HepG2 (cell line): ENCODE results near the gene SERTAD3. TPM values are rescaled to one million over a fixed set of nuclear protein-coding genes. Genes with fewer than 3 reads are reported as not detected.

ENCODE experiments used
- FOSL1 ChIP-seq: sonication (generic); formaldehyde crosslinking; IDR thresholded peaks from 2 replicates; pipeline ENCODE4 v1.9.0; 2021; ENCODE audit warnings: missing genetic modification reagents, borderline replicate concordance
- GLI4 ChIP-seq: sonication (generic); formaldehyde crosslinking; IDR thresholded peaks from 2 replicates; pipeline ENCODE4 v1.5.1; 2020; ENCODE audit warnings: missing genetic modification reagents, mild to moderate bottlenecking, moderate library complexity, borderline replicate concordance
- GTF2F1 ChIP-seq: fragments of 150-350 bp; IDR thresholded peaks from 2 replicates; pipeline ENCODE4 v1.6.1; 2014; ENCODE audit warnings: low read length
- JARID2 ChIP-seq: sonication (generic); formaldehyde crosslinking; IDR thresholded peaks from 2 replicates; pipeline ENCODE4 v1.8.1; 2023; ENCODE audit warnings: missing genetic modification reagents, inconsistent platforms; ENCODE audit not compliant: insufficient replicate concordance
- KDM6A ChIP-seq: IDR thresholded peaks from 2 replicates; pipeline ENCODE4 v1.6.1; 2016; ENCODE audit warnings: low read depth
- KLF15 ChIP-seq: sonication (generic); formaldehyde crosslinking; IDR thresholded peaks from 2 replicates; pipeline ENCODE4 v1.8.1; 2023; ENCODE audit warnings: borderline replicate concordance, mild to moderate bottlenecking, inconsistent platforms, missing genetic modification reagents, mixed read lengths
- MEIS1 ChIP-seq: sonication (generic); formaldehyde crosslinking; IDR thresholded peaks from 2 replicates; pipeline ENCODE4 v1.9.0; 2021; ENCODE audit warnings: mild to moderate bottlenecking, missing genetic modification reagents, moderate library complexity, borderline replicate concordance
- MNT ChIP-seq: fragments of 450-650 bp; IDR thresholded peaks from 2 replicates; pipeline ENCODE4 v1.6.1; 2016
- MZF1 ChIP-seq: sonication (generic); formaldehyde crosslinking; IDR thresholded peaks from 2 replicates; pipeline ENCODE4 v1.8.1; 2023; ENCODE audit warnings: mild to moderate bottlenecking, missing genetic modification reagents, borderline replicate concordance
- NR2F2 ChIP-seq: IDR thresholded peaks from 2 replicates; pipeline ENCODE4 v1.6.1; 2012; ENCODE audit warnings: low read depth, inconsistent platforms, borderline replicate concordance
- PAXIP1 ChIP-seq: sonication (generic); formaldehyde crosslinking; conservative IDR thresholded peaks from 2 replicates; pipeline ENCODE4 v1.4.0; 2020; ENCODE audit warnings: mild to moderate bottlenecking, missing genetic modification reagents, moderate library complexity
- REST ChIP-seq, 2 experiments: IDR thresholded peaks; 2 replicates each; pipeline ENCODE4 v1.6.1; 2011 to 2012; ENCODE audit warnings: low read length in 2 of 2, borderline replicate concordance in 1 of 2, low read depth in 1 of 2, mild to moderate bottlenecking in 1 of 2, moderate library complexity in 1 of 2
- TGIF2 ChIP-seq: IDR thresholded peaks from 2 replicates; pipeline ENCODE4 v1.6.1; 2016; ENCODE audit warnings: control low read depth, missing compliant biosample characterization
- THAP11 ChIP-seq: IDR thresholded peaks from 2 replicates; pipeline ENCODE4 v1.6.1; 2016; ENCODE audit warnings: missing biosample characterization, missing genetic modification reagents
- THYN1 ChIP-seq: sonication (generic); formaldehyde crosslinking; IDR thresholded peaks from 2 replicates; pipeline ENCODE4 v1.8.1; 2023; ENCODE audit warnings: low read depth, mild to moderate bottlenecking, moderate library complexity, missing genetic modification reagents, borderline replicate concordance
- ZFP1 ChIP-seq: IDR thresholded peaks from 2 replicates; pipeline ENCODE4 v1.6.1; 2016
- ZSCAN21 ChIP-seq: sonication (generic); formaldehyde crosslinking; IDR thresholded peaks from 2 replicates; pipeline ENCODE4 v1.8.0; 2022; ENCODE audit warnings: mild to moderate bottlenecking, missing genetic modification reagents, moderate library complexity, borderline replicate concordance
- polyA plus RNA-seq, 8 experiments: library from polyadenylated mRNA; depleted of rRNA in 3 of 8; stranded (reverse) in 7 of 8; unstranded in 1 of 8; fragments of >200 nt; fragmentation: Illumina TruSeq in 4 of 8; extraction: Trizol in 4 of 8; gene quantifications; 2 replicates each; pipeline versions ENCODE4 v1.2.1 to v1.2.3, GENCODE V29; 2011 to 2016; ENCODE audit warnings: low read depth in 4 of 8, missing spikeins in 1 of 8, mixed read lengths in 1 of 8; ENCODE audit not compliant: insufficient read depth in 1 of 8
- total RNA-seq, 5 experiments: library from RNA; depleted of rRNA; stranded (reverse); fragments of >200 nt; fragmentation: Illumina TruSeq; extraction: Trizol; gene quantifications; 2 replicates each; pipeline ENCODE4 v1.2.3, GENCODE V29; 2016; ENCODE audit warnings: low read depth in 1 of 5
- TF ChIP-seq, protein P1 (sequence below): sonication (generic); formaldehyde crosslinking; conservative IDR thresholded peaks from 2 replicates; pipeline ENCODE4 v1.4.0; 2020; ENCODE audit warnings: missing genetic modification reagents

The SERTAD3 gene
- total and polyA plus RNA-seq, 2 of the 13 experiments (the other 11 are each of a cell fraction or from before 2014, with no cell fraction given) = 9.6 to 16.9 TPM

- TF ChIP-seq TGIF2 (CRISPR knock-in tag) (no peak), GTF2F1 (no peak), MNT (peak; percentile 19; the same call in 1 of the 2 replicates), PAXIP1 (no peak; the same call in none of the 2 replicates), THAP11 (peak; percentile 78), REST (IDR thresholded peaks at IDR 0.05; ENCODE audit: borderline replicate concordance in 1 of 2, low read depth in 1 of 2, low read length in 2 of 2) (peak in 1 of 2 experiments; percentile 27; a peak in 1 of 4 replicates), KDM6A (CRISPR knock-in tag) (no peak), ZFP1 (no peak), NR2F2 (peak; percentile 48; the same call in 1 of the 2 replicates), THYN1 (CRISPR knock-in tag) (no peak), MZF1 (CRISPR knock-in tag) (no peak), KLF15 (CRISPR knock-in tag) (no peak; the same call in 1 of the 2 replicates), MEIS1 (CRISPR knock-in tag) (no peak), JARID2 (CRISPR knock-in tag) (no peak), GLI4 (CRISPR knock-in tag) (no peak), ZSCAN21 (CRISPR knock-in tag) (peak; percentile 23; the same call in 1 of the 2 replicates), FOSL1 (no peak; the same call in 1 of the 2 replicates)
- TF ChIP-seq, protein P1, sequence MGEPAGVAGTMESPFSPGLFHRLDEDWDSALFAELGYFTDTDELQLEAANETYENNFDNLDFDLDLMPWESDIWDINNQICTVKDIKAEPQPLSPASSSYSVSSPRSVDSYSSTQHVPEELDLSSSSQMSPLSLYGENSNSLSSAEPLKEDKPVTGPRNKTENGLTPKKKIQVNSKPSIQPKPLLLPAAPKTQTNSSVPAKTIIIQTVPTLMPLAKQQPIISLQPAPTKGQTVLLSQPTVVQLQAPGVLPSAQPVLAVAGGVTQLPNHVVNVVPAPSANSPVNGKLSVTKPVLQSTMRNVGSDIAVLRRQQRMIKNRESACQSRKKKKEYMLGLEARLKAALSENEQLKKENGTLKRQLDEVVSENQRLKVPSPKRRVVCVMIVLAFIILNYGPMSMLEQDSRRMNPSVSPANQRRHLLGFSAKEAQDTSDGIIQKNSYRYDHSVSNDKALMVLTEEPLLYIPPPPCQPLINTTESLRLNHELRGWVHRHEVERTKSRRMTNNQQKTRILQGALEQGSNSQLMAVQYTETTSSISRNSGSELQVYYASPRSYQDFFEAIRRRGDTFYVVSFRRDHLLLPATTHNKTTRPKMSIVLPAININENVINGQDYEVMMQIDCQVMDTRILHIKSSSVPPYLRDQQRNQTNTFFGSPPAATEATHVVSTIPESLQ = no peak
These were observed 18.5 kb downstream of the SERTAD3 start, which contains the start of gene SERTAD1 (continued) for GRCh38 chr19:40425450-40426287.
